Neuronal stem cell (in vitro differentiated cells): ENCODE results near the gene HSF5.

Source experiments
- DNase-seq: peaks from one replicate; pipeline ENCODE4 v3.0.0-alpha.2; 2013; ENCODE audit warnings: low spot score
- H2AFZ ChIP-seq: one replicate; pipeline ENCODE4 v1.6.1; 2013; ENCODE audit warnings: mild to moderate bottlenecking, low read length, inconsistent platforms
- H2AK5ac ChIP-seq: 2 replicates; pipeline ENCODE4 v1.6.1; 2013; ENCODE audit warnings: low read depth, mild to moderate bottlenecking, inconsistent platforms, low read length, moderate library complexity, mixed read lengths
- H2BK120ac ChIP-seq: 2 replicates; pipeline ENCODE4 v1.6.1; 2013; ENCODE audit warnings: low read depth, mild to moderate bottlenecking, inconsistent platforms, low read length, moderate library complexity, mixed read lengths
- H2BK12ac ChIP-seq: one replicate; pipeline ENCODE4 v1.6.1; 2013; ENCODE audit warnings: low read length, inconsistent platforms
- H2BK15ac ChIP-seq: 2 replicates; pipeline ENCODE4 v1.6.1; 2013; ENCODE audit warnings: mild to moderate bottlenecking, low read length, inconsistent platforms, mixed read lengths
- H2BK5ac ChIP-seq: one replicate; pipeline ENCODE4 v1.6.1; 2013; ENCODE audit warnings: inconsistent platforms, mild to moderate bottlenecking, low read length, moderate library complexity
- H3K14ac ChIP-seq: one replicate; pipeline ENCODE4 v1.6.1; 2013; ENCODE audit warnings: low read length, inconsistent platforms
- H3K18ac ChIP-seq: 2 replicates; pipeline ENCODE4 v1.6.1; 2013; ENCODE audit warnings: low read length, inconsistent platforms
- H3K23ac ChIP-seq: 2 replicates; pipeline ENCODE4 v1.6.1; 2013; ENCODE audit warnings: low read depth, mild to moderate bottlenecking, mixed read lengths, low read length, inconsistent platforms; ENCODE audit not compliant: poor library complexity
- H3K27ac ChIP-seq: replicated peaks from 3 replicates; pipeline ENCODE4 v1.5.1; 2013; ENCODE audit warnings: low read length, inconsistent platforms
- H3K27me3 ChIP-seq, 3 experiments: 2 replicates each; pipeline ENCODE4 v1.6.1; 2013; ENCODE audit warnings: low read length in 3 of 3, mild to moderate bottlenecking in 2 of 3, inconsistent platforms in 1 of 3, low read depth in 1 of 3, mixed read lengths in 1 of 3, moderate library complexity in 1 of 3; ENCODE audit not compliant: control insufficient read depth in 3 of 3, insufficient read depth in 3 of 3
- H3K36me3 ChIP-seq, 2 donors: replicated peaks in 1 of 2; 2 replicates each; pipeline ENCODE4 v1.6.1; 2013; ENCODE audit warnings: low read length in 2 of 2; ENCODE audit not compliant: control insufficient read depth in 2 of 2, insufficient read depth in 2 of 2
- H3K4ac ChIP-seq: 2 replicates; pipeline ENCODE4 v1.6.1; 2013; ENCODE audit warnings: inconsistent platforms, mild to moderate bottlenecking, low read length, moderate library complexity
- H3K4me1 ChIP-seq, 2 donors: 1 replicate in 1 of 2; 2 replicates in 1 of 2; pipeline ENCODE4 v1.6.1; 2013; ENCODE audit warnings: low read length in 2 of 2, low read depth in 1 of 2; ENCODE audit not compliant: control insufficient read depth in 2 of 2, insufficient read depth in 1 of 2
- H3K4me2 ChIP-seq: one replicate; pipeline ENCODE4 v1.6.1; 2013; ENCODE audit warnings: mild to moderate bottlenecking, low read length, inconsistent platforms; ENCODE audit not compliant: insufficient read depth, poor library complexity, severe bottlenecking
- H3K4me3 ChIP-seq, 2 donors: 2 replicates each; pipeline ENCODE4 v1.5.1; 2013; ENCODE audit warnings: low read length in 2 of 2, mild to moderate bottlenecking in 2 of 2, inconsistent platforms in 1 of 2, moderate library complexity in 1 of 2
- H3K79me1 ChIP-seq: one replicate; pipeline ENCODE4 v1.6.1; 2013; ENCODE audit warnings: low read depth, mild to moderate bottlenecking, inconsistent platforms, low read length, moderate library complexity
- H3K9ac ChIP-seq: one replicate; pipeline ENCODE4 v1.6.1; 2013; ENCODE audit warnings: mild to moderate bottlenecking, low read depth, low read length, inconsistent platforms; ENCODE audit not compliant: poor library complexity
- H3K9me3 ChIP-seq, 2 donors: replicated peaks in 1 of 2; 2 replicates each; pipeline versions ENCODE3 to v1.6.1; 2013; ENCODE audit warnings: low read length in 2 of 2, mild to moderate bottlenecking in 2 of 2, inconsistent platforms in 1 of 2, low read depth in 1 of 2, mixed read lengths in 1 of 2, moderate library complexity in 1 of 2; ENCODE audit not compliant: control insufficient read depth in 2 of 2, insufficient read depth in 1 of 2
- H4K8ac ChIP-seq: one replicate; pipeline ENCODE4 v1.6.1; 2013; ENCODE audit warnings: low read depth, mild to moderate bottlenecking, inconsistent platforms, low read length, moderate library complexity
- H4K91ac ChIP-seq: one replicate; pipeline ENCODE4 v1.6.1; 2013; ENCODE audit warnings: low read length, low read depth, mild to moderate bottlenecking, inconsistent platforms; ENCODE audit not compliant: poor library complexity
- WGBS, 2 donors: extraction: QIAGEN DNeasy Blood & Tissue Kit; methylation state at CpG; one replicate each; pipeline ENCODE4 v1.1.7; 2013; ENCODE audit warnings: missing lambda C conversion rate in 2 of 2, mixed read lengths in 1 of 2; ENCODE audit not compliant: insufficient read length in 2 of 2, insufficient replicate concordance in 1 of 2; ENCODE audit errors: extremely low coverage in 2 of 2; 5-methylcytosine and 5-hydroxymethylcytosine counted together

The HSF5 gene

DNA sequence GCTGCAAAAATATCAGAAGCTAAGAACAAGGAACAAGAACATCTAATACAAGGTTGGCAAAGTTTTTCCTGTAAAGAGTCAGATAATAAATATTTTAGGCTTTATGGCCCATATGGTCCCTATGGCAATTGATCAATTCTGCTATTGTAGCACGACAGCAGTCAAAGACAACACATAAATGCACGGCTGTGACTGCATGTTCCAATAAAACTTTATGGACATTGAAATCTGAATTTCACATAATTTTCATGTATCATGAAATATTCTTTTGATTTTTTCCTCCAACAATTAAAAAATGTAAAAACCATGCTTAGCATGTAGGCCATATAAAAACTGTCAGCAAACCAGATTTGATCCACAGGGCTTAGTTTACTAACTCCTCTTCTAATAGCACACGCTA lies 60.4 kb downstream of the HSF5 start:
- H3K9me3 ChIP-seq = no peaks in the 10 kb centered on the region
- H3K9ac ChIP-seq = no peak overlapping the region
- H4K8ac ChIP-seq = no peak overlapping the region
- no peak overlapping the region for H3K14ac ChIP-seq
- H3K27ac ChIP-seq = no peak overlapping the region
- no peak overlapping the region for H3K4ac ChIP-seq
- no peak overlapping the region for H2BK5ac ChIP-seq
- no peaks in the 10 kb centered on the region for H3K36me3 ChIP-seq
- H3K4me1 ChIP-seq = no peaks in the 10 kb centered on the region
- no peak overlapping the region for H3K4me2 ChIP-seq
- no peak overlapping the region for H3K4me3 ChIP-seq
- H3K79me1 ChIP-seq = no peaks in the 10 kb centered on the region
- H2BK15ac ChIP-seq = no peak overlapping the region
- DNase-seq = no peak
- no peak overlapping the region for H2BK120ac ChIP-seq
- no peak overlapping the region for H4K91ac ChIP-seq
- H3K27me3 ChIP-seq = no peaks in the 10 kb centered on the region
- no CpG with 5 or more reads among the region's 3 CpGs for WGBS, 2 donors
- H2BK12ac ChIP-seq = no peak overlapping the region
- H3K23ac ChIP-seq = no peak overlapping the region
- no peak overlapping the region for H2AFZ ChIP-seq
- H3K18ac ChIP-seq = no peak overlapping the region
- no peak overlapping the region for H2AK5ac ChIP-seq

DNA sequence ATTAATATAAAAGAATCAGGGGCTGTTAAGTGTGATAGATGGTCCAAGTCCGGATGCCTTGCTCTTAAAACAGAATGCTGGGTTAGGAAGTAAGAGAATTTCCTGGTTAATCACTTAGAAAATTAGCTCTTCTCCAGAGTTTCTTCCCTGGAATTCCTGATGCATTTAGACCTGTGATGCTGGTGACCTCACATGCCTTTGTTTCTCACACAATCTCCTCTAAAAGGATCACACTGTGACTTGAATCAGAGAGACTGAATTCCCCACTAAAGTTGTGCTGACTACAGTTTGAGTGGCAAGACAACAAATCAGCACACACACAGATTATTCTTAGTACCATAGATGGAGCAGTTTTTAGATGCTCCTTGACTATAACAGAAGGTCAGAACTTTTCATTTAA lies 66.5 kb downstream of the HSF5 start:
- H2AFZ ChIP-seq = peak overlapping the region; percentile 25
- no peak overlapping the region for H2BK5ac ChIP-seq
- H3K36me3 ChIP-seq = no peaks in the 10 kb centered on the region
- H4K91ac ChIP-seq = no peak overlapping the region
- no peak overlapping the region for H4K8ac ChIP-seq
- no peak overlapping the region for H3K4me3 ChIP-seq
- no peak overlapping the region for H3K23ac ChIP-seq
- no peaks in the 10 kb centered on the region for H3K79me1 ChIP-seq
- H3K4ac ChIP-seq = no peak overlapping the region
- peaks cover 6 to 8% of the 10 kb centered on the region in 2 donors for H3K4me1 ChIP-seq
- H3K9me3 ChIP-seq = no peaks in the 10 kb centered on the region
- H3K18ac ChIP-seq = no peak overlapping the region
- WGBS, 2 donors = no CpG with 5 or more reads among the region's 1 CpG
- no peak overlapping the region for H2BK120ac ChIP-seq
- peaks cover 0 to 3% (median 0%) of the 10 kb centered on the region in 3 experiments for H3K27me3 ChIP-seq
- no peak overlapping the region for H2BK12ac ChIP-seq
- H3K27ac ChIP-seq = peak overlapping the region; percentile 59
- no peak overlapping the region for H3K9ac ChIP-seq
- H2BK15ac ChIP-seq = no peak overlapping the region
- no peak overlapping the region for H2AK5ac ChIP-seq
- peak; percentile 37 for DNase-seq
- no peak overlapping the region for H3K14ac ChIP-seq
- no peak overlapping the region for H3K4me2 ChIP-seq

DNA sequence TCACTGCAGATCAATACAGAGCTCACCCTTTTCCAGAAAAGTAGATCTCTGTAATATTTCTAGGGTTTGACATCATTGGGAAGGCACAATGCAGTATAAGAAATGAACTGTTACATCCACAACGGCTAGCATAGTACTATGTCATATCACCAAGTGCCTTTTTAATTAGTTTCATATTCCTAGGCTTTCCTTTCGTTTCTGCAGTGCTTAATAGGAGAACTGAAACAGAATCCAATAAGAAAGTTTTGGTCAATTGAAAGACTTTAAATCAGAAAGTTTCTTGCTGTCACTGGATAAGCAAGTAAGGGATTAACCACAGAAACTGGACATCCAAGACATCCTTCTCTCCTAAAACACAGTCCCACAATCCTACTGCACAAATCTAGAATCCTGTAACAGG lies 67.4 kb downstream of the HSF5 start:
- Histone ChIP-seq H3K14ac (no peak overlapping the region), H4K91ac (no peak overlapping the region), H3K79me1 (no peaks in the 10 kb centered on the region), H3K4me2 (no peak overlapping the region), H2BK120ac (no peak overlapping the region), H3K23ac (no peak overlapping the region), H3K36me3 (no peaks in the 10 kb centered on the region), H2BK15ac (no peak overlapping the region), H2AK5ac (no peak overlapping the region), H2AFZ (no peak overlapping the region), H3K27me3 (peaks cover 0 to 4% (median 0%) of the 10 kb centered on the region in 3 experiments), H3K4ac (no peak overlapping the region), H3K9me3 (no peaks in the 10 kb centered on the region), H4K8ac (no peak overlapping the region), H2BK5ac (no peak overlapping the region), H3K4me3 (no peak overlapping the region), H3K4me1 (peaks cover 6 to 8% of the 10 kb centered on the region in 2 donors), H2BK12ac (no peak overlapping the region), H3K9ac (no peak overlapping the region), H3K27ac (no peak overlapping the region), H3K18ac (no peak overlapping the region)
- WGBS, 2 donors = no CpG with 5 or more reads among the region's 2 CpGs
- DNase-seq = no peak

DNA sequence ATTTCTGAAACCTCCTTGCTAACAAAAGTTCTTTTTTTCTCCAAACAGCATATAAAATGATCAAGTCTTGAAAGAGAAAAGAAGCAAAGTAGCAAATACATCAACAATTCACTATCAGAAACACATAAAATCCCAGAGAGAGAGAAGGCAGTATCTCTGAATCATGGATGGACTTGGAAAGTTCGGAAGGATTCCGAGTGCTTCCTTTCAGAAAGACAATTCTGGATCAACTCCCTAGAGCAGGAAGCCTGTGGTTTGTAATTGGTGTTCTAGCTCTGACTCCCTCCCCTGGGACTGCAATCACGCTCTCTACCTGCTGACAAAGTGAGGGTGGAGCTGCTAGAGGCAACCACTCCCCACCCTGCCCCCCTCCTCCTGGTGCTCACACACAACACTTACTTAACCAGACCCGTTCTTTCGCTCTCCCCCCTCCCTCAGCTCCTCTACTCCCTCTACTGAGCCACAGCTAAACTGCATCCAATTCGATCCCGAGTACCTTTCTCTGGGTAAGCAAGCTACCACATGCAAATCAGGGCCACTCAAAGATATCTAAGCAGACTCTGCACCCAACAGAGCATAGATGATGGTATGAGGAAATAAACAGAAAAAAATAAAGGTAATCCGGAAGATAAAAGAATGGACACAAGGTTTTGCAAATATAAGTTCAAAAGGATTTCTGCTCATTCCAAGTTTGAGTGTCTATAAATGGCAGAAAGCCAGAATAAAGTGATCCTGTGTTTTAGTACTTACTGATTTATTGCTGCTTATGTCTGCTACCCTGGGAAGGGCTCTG lies 70.7 kb downstream of the HSF5 start, which contains the start of gene RNF43:
TSS of gene RNF43 (minus strand) at position 235 of the 793 bp plus-strand sequence. CDS start 1,957 bp downstream, outside the sequence.
- no peak within 1 kb of the TSS for H3K9ac ChIP-seq
- no peak within 1 kb of the TSS for H2BK120ac ChIP-seq
- H3K79me1 ChIP-seq = no peaks in the 10 kb centered on the region
- no peak within 1 kb of the TSS for H3K23ac ChIP-seq
- H3K36me3 ChIP-seq = no peaks in the 10 kb centered on the region
- peak within 1 kb of the TSS in 1 of 2 donors; percentile 38 for H3K4me3 ChIP-seq
- H2AFZ ChIP-seq = peak within 1 kb of the TSS; percentile 79
- H4K8ac ChIP-seq = no peak within 1 kb of the TSS
- H3K4ac ChIP-seq = no peak within 1 kb of the TSS
- H3K4me1 ChIP-seq = peaks cover 8 to 10% of the 10 kb centered on the region in 2 donors
- no peak within 1 kb of the TSS for H2AK5ac ChIP-seq
- no CpG with 5 or more reads among the region's 8 CpGs for WGBS, 2 donors
- H3K27me3 ChIP-seq = peaks cover 0 to 10% (median 0%) of the 10 kb centered on the region in 3 experiments
- no peaks in the 10 kb centered on the region for H3K9me3 ChIP-seq
- no peak within 1 kb of the TSS for H3K18ac ChIP-seq
- H4K91ac ChIP-seq = no peak within 1 kb of the TSS
- no peak within 1 kb of the TSS for H2BK12ac ChIP-seq
- no peak within 1 kb of the TSS for H2BK15ac ChIP-seq
- H3K4me2 ChIP-seq = no peak within 1 kb of the TSS
- peak; percentile 81 for DNase-seq
- H3K14ac ChIP-seq = no peak within 1 kb of the TSS
- H3K27ac ChIP-seq = no peak within 1 kb of the TSS
- no peak within 1 kb of the TSS for H2BK5ac ChIP-seq
